Jurkat, Clone E6-1 (cell line): ENCODE measurements around the gene TLCD5. TPM values are rescaled to one million over a fixed set of nuclear protein-coding genes. Genes with fewer than 3 reads are reported as not detected.
A peak's percentile ranks its signal among the peaks of the same experiment; 100 is the strongest.

ENCODE experiments used
- DNase-seq: peaks from one replicate; pipeline ENCODE4 v3.0.0-alpha.2; 2011; ENCODE audit warnings: low read depth, low spot score
- H3K4me3 ChIP-seq: 2 replicates; pipeline ENCODE4 v1.5.1; 2011; ENCODE audit warnings: mild to moderate bottlenecking, low read length, control low read depth, moderate library complexity
- polyA plus RNA-seq: library from polyadenylated mRNA; unstranded; fragments of >200 nt; gene quantifications from one replicate; pipeline ENCODE4 v1.2.1, GENCODE V29; 2012; ENCODE audit warnings: missing spikeins; ENCODE audit not compliant: insufficient read length, insufficient read depth

The TLCD5 gene
- polyA plus RNA-seq = 12.5 TPM

DNA sequence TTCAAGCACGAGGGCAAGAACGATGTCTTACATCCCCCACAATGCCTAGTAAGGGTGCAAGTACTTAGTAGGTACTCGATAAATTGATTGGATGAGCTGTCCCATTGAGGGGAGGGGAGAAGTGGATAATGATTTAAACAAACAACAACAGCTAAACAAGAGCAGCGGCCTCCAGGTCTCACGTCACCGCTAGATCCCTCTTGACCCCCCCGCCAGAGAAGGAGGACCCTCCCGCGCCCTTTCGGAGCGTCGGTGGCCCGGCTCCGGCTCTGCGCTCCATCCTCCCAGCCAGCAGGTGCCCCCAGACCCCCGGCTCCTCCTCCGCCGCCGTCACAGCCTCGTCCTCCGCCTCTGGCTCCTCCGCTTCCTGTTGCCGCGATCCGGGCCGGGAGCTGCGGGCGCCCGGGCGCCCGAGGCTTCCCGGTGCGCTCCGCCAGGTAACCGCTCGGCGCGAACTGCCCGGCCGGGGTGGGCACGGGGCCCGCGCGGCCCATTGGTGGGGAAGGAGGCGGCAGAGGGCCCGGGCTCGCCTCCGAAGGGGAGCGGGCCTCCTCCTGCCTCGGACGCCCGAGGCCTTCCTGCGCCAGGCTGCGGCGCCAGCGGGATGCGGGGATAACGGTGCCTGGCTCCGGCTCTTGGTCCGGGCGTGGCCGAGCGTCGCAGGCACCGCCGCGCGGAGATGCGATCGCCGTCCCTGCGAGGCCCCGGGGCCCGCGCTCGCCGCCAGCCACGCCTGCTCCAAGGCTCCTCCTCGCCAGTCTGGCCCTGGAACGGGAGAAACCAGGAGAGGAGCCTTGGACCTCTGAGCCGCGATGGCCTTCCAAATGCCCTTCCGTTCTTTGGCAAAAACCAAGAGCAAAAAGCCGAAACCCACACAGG is at the start of gene TLCD5:
Gene TLCD5, plus strand, starts transcription at position 368 of the 879 bp plus-strand sequence. CDS start 2,143 bp downstream, outside the sequence.
- peak within 1 kb of the TSS; percentile 64 for H3K4me3 ChIP-seq
- DNase-seq = peak; percentile 63

DNA sequence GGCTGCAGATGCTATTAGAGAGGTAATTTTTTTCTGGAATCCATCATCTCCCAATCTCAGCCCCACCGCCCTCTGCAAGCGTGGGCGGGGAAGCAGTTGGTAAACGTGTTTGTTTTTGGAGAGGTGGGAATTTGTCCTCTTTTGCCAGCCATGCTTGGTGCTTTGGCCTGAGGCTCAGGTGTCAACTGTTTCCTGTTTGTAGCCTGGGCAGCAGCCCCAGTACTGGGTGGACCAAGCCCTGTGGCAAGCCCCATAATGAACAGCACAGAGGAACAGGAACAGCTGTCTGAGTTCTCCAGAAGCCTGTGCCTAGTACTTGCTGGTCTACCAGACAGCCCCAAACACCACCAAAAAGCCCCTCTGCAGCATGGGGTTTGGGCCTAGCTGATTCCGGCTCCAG is 45.6 kb upstream of the TLCD5 start:
- DNase-seq = no peak
- no peak overlapping the region for H3K4me3 ChIP-seq

DNA sequence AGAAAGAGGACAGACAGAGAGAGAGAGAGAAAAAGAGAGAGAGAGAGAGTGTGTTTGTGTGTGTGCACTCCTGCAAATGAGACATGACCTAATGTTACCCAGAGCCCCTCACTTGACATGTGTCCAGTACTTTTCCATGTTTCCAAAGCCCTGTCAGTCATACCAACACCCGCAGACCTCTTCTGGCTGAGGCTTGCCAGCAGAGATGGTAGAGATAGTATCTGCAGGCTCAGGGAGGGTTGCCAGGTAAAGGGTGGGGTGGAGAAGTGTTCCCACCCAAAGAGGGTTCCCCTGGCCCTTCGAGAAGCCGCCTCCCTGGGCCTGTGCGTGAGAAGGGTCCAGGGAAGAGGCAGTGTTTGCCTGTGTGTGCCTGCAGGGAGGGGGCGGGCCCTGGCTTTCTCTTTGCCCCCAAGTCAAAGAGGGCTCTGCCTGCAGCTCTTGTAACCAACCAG is 44.5 kb upstream of the TLCD5 start:
- no peak overlapping the region for H3K4me3 ChIP-seq
- no peak for DNase-seq

DNA sequence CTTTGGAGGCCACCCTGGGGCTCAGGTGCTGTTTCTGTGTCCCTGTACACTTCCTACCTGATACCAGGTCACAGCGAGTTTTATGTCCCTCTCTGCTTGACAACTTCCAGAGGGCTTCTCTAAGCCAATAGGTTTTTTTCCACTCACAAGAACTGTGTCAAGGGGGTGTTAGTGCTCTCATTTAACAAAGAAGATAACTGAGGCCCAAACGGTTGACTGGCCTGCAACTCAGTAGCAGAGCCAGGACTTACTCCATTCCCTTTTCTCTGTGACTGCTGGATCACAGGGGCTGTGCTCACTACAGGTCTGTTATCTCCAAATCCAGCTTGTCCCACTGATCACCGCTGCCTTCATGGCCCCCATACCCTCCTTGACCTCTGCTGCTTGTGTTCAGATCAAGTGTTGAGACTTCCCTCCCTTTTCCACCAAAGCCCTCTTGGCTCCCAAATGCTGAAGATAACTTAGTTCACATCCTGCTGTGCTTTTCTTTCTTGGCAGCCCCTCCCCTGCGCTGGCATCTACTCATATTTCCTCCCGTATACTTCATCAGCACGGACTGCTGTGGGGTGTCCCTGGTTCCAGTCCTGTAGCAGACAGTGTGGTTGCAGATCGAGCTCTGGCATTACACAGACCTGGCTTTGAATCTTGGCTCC is 43.8 kb upstream of the TLCD5 start:
- H3K4me3 ChIP-seq = no peak overlapping the region
- DNase-seq = no peak

DNA sequence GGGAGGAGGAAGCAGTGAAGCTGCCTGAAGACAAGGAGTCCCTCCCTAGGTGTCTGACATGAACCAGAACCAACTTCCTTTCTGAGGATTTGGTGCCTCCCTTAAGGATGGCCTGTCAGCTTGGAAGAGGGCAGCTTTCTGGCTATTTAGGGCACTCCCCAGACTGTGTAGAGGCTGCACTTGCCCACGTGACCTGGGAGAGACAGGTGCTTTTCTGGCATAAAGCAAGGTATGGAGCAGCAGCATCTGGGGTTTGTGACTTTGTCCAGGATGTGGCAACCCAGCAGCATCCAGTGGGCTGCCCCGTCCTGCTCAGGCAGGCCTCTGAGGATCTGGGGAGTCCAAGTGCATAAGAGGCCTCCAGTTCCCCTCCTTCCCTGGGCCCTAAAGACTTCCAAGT is 42.0 kb upstream of the TLCD5 start:
- no peak overlapping the region for H3K4me3 ChIP-seq
- DNase-seq = no peak

DNA sequence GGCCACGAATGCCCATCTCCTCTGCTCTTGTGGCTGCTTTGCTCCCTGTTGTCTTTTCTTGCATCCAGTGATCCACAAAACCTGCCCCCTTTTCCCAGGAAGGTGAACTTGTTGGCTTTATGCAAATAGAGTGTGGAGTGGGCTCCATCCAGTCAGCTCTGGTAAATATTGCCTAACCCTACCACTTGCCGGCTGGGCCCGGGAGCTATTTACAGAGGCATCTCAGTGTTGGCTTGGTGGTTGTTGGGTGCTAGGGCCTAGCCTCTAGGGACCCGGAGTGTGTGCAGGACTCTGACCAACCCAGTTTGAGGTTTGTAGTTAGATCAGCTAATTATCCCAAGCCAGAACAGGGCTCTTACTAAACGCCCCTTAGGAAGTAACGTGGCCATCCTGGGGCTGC is 40.8 kb upstream of the TLCD5 start:
- H3K4me3 ChIP-seq = no peak overlapping the region

DNA sequence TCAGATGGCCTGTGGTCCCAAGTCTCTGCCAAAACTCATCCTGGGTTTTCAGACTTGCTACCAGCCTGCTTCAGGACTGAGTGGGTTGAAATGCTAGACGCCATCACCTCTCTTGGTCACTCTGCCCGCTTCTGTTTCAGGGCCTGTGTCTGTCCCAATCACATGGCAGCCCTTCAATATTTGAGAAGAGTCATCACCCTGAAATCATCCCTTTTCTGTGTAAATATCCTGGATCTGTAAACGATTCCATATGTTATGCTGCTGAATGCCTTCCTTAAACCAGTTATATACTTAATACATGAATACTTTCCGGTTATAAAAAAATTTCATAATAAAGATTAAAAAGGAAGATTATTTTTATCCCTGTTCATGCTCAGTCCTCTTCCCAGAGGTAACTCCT is 39.8 kb upstream of the TLCD5 start:
- H3K4me3 ChIP-seq = no peak overlapping the region
- DNase-seq = no peak

More for the DNA sequence above, 40.8 kb upstream of the TLCD5 start:
- no peak for DNase-seq

DNA sequence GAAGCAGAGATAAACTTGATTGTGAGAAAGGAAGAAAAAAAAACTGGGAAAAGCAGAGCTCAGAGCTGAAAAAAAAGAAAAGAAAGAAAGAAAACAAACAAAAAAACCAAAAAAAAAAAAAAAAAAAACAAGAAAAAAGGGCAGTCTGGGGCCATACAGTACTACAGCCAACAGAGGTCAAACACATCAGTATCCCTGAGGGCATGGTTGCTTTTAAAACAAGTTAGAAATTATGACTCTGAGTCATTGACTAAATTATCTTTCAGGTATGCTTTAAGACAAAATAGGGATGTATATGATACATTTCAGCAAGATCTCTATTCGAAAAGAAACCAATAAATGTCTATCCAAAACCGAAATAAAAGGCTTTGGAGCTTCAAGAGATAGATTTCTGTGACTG is 37.1 kb upstream of the TLCD5 start:
- no peak overlapping the region for H3K4me3 ChIP-seq
- DNase-seq = no peak

DNA sequence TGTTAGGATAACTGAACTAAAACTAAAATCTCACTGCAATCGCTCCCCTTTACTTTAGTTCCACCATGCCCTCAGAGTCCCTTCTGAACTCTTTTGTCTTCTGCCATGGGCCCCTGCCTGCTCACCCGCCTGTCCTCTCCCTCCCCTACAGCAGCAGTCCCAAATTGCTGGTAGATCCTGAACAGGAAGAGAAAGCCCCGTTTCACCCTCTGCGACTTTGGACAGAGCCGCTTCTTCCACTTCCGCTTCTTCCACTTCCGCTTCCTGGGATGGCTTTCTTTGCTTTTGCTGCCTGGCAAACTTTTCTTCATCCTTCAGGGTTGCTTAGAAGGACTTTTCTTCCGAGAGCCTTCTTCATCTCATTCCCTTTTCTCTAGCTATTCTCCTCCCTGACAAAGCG is 35.7 kb upstream of the TLCD5 start:
- H3K4me3 ChIP-seq = no peak overlapping the region

DNA sequence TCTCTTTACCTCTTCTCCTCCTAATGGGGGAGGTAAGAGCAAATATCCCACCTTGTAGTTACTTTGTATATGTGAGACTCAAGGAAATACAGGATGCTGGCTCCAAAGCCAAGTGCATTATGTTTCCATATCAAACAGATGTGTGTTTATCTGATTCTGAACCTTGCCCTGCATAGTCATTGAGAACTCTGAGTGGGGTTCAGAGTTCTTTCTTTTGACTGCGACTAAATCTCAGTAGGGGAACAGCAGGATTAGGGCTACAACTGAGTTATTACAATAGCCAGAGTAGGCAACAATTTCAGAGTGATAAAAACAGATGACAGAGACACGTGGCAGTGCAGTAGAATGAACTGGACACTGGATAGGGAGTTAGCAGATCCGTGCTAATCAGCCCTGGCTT is 34.1 kb upstream of the TLCD5 start:
- DNase-seq = no peak
- H3K4me3 ChIP-seq = no peak overlapping the region

More for the DNA sequence above, 35.7 kb upstream of the TLCD5 start:
- DNase-seq = no peak

DNA sequence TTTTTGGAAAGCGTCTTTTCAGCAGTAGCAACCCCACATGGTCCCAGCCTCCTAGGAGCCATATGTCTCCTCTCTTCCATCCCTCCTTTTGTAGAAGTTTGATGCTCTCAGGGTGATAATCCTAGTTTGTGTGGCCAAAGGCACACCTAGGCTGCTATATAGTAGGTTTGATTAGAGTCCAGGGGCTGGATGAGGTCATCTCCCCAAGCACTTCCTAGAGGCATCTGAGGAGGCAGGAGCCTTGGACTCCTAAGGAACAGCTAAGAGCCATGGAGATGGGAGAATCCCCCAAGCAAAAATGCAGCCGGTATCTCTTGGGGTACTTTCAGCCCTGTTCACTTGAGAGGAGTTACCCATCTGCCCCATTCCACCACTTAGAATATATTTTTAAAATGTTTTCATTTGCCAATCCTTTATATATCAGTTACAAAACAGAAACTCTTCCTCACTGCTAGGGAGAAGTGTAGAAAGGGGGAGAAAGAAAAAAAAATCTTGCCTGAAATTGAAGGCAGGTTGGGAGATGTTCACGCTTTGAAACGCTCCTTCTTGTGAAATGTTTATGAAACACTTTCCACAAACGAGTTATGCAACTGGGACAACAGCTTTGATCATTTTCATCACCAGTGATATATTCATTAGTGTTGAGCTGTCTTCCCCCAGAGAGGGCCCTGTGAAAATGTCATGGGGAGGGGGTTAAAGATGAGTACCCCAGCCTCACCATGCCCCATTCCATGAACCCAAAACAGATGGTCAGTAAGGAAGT is 31.9 kb upstream of the TLCD5 start:
- DNase-seq = no peak

DNA sequence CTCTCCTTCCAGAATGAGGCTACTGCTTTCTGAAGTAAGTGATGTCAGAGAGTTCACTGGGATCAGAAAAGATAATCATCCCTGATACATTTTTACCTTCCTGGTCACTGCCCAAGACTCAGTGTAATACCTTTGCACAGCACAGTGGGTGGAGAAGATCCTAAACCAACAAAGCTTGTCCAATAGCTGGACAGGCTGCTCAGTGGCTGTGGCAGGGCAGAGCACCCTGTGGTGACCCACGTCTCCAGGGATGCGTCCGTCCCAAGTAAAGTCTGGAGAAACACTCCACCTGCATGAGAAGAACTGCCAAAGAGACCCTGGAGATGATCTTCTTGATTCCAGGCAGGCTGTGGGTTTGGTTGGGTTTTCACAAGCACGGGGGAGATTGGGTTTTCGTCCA is 31.0 kb upstream of the TLCD5 start:
- DNase-seq = no peak

More for the DNA sequence above, 31.9 kb upstream of the TLCD5 start:
- no peak overlapping the region for H3K4me3 ChIP-seq

DNA sequence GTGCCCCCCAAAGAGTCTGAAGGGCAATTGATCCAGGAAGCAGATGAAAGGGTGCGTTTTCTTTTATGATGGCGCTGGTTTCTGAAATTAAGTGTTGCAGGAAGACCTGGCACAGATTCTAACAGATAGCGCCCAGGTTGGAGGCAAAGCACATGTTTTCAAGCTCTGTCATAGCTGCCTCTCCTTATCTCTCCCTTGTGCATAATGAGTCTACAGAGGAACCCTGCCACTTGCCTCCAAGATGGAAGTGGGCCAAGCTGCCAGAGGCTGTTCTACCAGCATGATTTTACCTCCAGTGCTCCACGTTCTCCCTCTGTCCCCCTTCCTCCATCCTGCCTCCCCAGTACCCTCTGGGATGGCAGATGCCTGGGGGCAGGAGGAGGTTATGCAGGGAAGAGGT is 30.0 kb upstream of the TLCD5 start:
- DNase-seq = peak; percentile 36

More for the DNA sequence above, 31.0 kb upstream of the TLCD5 start:
- no peak overlapping the region for H3K4me3 ChIP-seq

DNA sequence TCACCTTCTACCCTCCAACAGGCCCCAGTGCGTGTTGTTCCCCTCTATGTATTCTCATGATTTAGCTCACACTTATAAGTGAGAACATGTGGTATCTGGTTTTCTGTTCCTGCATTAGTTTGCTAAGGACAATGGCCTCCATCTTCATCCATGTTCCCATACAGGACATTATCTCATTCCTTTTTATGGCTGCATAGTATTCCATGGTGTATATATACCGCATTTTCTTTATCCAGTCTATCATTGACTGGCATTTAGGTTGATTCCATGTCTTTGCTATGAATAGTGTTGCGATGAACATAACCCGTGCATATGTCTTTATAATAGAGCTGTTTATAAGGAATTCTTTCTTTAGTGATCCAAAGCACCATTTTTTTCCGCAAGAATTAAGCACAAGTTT is 28.5 kb upstream of the TLCD5 start:
- no peak overlapping the region for H3K4me3 ChIP-seq
- no peak for DNase-seq

More for the DNA sequence above, 30.0 kb upstream of the TLCD5 start:
- H3K4me3 ChIP-seq = no peak overlapping the region

DNA sequence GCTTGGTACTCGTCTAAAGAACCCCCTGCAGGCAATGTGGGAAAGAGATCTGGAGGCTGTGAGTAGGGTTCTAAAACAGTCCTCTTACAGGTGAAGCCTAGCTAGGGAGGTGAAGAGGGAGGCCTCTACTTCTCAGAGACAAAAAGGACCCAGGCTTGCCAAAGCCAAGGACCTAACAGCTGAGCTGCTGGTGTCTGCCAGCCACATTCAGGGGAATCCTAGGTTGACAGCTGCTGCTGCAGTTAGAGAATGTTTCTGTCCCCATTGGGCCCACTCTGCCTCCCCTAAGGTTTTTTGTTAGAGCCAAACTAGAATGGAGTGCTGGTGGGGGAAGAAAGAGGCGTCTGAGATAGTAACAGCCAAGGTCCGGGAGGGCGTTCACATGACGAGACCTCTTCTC is 26.6 kb upstream of the TLCD5 start:
- no peak for DNase-seq
- no peak overlapping the region for H3K4me3 ChIP-seq

DNA sequence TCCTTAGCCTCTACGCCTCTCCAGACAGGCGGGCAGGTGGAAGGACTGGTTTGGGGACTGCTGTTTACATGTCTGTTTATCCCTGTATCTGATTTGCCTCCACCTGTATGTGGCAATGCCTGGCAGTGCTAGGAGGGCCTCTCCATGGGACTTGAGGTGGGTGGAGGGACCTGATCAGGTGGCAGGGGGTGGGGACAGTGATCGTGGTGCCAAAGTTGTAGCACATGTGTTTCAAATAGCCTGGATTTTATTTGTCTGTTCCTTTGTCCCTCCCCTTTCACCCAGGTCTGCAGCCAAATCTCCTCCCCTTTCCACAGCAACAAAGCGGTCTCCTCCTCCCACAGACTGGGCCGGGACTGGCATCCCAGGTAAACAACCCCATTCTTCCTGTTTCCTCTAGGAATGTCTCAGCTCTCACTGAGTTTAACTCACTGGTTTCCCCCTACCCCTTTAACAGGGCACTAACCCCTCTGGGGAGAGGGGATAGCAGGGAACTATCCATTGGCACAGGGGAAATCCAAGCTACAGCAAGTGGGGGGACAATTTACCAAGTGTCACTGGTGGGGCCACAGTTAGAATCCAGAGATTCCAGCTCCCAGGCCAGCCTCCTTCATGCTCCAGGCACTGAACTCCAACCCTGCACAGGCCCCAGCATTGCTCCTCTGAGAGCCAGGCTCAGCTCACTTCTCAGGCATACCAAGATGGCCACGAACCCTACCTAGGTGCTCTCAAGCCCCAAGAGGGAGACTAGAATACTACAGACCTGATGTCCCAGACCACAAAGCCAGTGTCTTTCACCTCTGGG is 22.9 kb upstream of the TLCD5 start:
- H3K4me3 ChIP-seq = no peak overlapping the region
- no peak for DNase-seq

DNA sequence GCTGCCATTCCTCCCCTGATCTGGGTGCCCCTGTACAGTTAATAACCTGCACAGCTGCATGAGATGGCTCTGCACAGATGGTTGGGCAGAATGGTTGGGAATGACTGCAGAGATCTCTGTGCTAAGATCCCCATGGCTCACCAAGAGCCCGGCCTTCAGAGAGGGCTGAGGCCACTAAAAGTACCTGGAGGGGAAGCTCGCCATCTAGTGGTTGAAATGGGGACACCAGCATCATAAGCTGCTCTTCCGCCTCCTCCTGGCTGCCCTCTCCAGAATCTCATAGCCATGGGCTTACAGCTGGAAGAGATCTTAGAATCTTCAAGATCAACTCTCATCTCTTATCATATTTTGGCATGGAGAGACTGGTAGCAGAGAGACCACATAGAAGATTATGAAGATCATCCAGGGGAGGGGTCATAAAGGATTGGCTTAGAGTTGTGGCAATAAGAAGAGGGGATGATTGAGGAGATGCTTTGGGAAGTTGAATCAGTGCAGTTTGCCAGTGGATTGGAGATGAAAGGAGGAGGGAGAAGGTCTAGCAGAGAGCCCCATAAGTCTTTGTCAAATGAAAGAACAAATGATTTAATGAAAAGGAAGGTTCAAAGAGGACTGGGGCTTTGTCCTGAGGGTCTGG is 22.0 kb upstream of the TLCD5 start:
- no peak overlapping the region for H3K4me3 ChIP-seq
- DNase-seq = peak; percentile 75

DNA sequence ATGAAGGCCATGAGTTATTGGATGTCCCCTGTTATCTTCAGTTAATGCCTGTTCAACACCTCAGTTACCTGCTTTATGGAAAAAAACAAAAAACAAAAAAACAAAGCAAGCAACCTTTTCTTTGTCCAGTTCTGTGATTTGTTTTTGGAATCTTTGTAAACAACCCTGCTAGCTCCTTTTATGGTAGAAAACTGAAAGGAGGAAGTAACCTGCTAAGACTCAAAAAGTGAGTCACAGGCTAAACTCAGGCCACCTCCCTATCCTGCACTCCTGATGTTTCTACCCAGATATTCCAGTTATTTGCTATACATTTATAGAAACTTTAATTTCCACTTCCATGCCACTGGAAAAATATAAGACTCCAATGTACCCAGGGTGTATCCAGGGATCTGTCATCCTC is 20.6 kb upstream of the TLCD5 start:
- no peak overlapping the region for H3K4me3 ChIP-seq

More for the DNA sequence above, 20.6 kb upstream of the TLCD5 start:
- no peak for DNase-seq
